WERI-Rb-1 (cell line): ENCODE data around the gene ALG9.

ENCODE experiments used
- DNase-seq: peaks from one replicate; pipeline ENCODE4 v3.0.0-alpha.2; 2020
- H3K27ac ChIP-seq: fragments of 250-450 bp; sonication (Bioruptor Pico); 2 replicates; pipeline ENCODE4 v1.5.1; 2020; ENCODE audit warnings: mild to moderate bottlenecking, moderate library complexity
- H3K27me3 ChIP-seq: fragments of 250-450 bp; sonication (Bioruptor Pico); 2 replicates; pipeline ENCODE4 v1.5.1; 2021; ENCODE audit warnings: mild to moderate bottlenecking, low read depth, moderate library complexity; ENCODE audit not compliant: insufficient read depth, severe bottlenecking
- H3K36me3 ChIP-seq: fragments of 250-450 bp; sonication (Bioruptor Pico); 2 replicates; pipeline ENCODE4 v1.5.1; 2020; ENCODE audit warnings: mild to moderate bottlenecking, moderate library complexity
- H3K4me3 ChIP-seq: 2 replicates; pipeline ENCODE4 v1.5.1; 2011; ENCODE audit warnings: low read depth, mild to moderate bottlenecking, control low read depth, low read length
- H3K9me3 ChIP-seq: fragments of 250-450 bp; sonication (Bioruptor Pico); 2 replicates; pipeline ENCODE4 v1.5.1; 2021; ENCODE audit warnings: mild to moderate bottlenecking, moderate library complexity; ENCODE audit not compliant: severe bottlenecking
- CTCF ChIP-seq: IDR thresholded peaks from 2 replicates; pipeline ENCODE4 v1.5.1; 2011; ENCODE audit warnings: low read depth, mild to moderate bottlenecking, control low read depth, inconsistent platforms, low read length

Gene ALG9

DNA sequence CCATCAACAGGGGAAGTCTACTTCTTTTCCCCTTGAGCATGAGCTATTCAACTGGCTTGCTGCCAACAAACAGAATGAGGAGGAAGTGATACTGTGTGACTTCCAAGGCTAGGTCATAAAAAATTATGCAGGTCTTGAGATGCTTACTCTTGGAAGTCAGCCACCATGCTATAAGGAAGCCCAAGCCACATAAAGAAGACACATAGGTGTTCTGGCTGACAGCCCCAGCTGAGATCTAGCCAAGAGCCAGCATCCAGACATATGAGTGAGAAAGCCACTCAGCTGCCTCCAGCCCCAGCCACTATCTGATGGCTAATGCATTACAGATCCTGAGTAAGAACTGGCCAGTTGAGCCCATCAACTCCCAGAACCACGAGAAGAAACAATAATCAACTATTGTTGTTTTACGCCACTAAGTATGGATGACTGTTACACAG is 74.2 kb downstream of the ALG9 start:
- DNase-seq: no peak
- H3K27ac ChIP-seq: no peak overlapping the region
- TF ChIP-seq CTCF: no peak
- peaks cover 6% of the 10 kb centered on the region for H3K36me3 ChIP-seq
- H3K27me3 ChIP-seq: no peaks in the 10 kb centered on the region
- no peaks in the 10 kb centered on the region for H3K9me3 ChIP-seq
- no peak overlapping the region for H3K4me3 ChIP-seq

DNA sequence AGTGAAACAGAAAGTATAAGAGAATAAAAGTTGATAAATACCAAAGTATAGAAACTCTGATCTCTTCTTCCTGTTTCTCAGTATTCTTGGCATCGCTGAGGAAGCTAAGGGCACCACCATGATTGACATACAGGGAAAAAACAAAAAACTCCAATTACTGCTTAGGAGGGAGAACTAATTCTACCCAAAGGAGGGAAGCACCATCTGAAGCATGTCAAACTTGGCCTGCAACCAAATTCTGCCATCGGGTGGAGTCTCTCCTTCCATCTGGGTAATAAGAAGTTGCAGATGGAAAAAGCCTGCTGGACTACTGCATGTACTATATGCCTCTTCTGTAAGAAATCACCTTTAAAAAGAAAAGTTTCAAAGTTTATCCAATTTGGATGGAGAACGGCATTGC is 74.7 kb downstream of the ALG9 start:
- DNase-seq: no peak
- Histone ChIP-seq H3K27me3 (no peaks in the 10 kb centered on the region), H3K9me3 (no peaks in the 10 kb centered on the region), H3K4me3 (no peak overlapping the region), H3K27ac (no peak overlapping the region), H3K36me3 (peaks cover 4% of the 10 kb centered on the region)
- no peak for TF ChIP-seq CTCF

DNA sequence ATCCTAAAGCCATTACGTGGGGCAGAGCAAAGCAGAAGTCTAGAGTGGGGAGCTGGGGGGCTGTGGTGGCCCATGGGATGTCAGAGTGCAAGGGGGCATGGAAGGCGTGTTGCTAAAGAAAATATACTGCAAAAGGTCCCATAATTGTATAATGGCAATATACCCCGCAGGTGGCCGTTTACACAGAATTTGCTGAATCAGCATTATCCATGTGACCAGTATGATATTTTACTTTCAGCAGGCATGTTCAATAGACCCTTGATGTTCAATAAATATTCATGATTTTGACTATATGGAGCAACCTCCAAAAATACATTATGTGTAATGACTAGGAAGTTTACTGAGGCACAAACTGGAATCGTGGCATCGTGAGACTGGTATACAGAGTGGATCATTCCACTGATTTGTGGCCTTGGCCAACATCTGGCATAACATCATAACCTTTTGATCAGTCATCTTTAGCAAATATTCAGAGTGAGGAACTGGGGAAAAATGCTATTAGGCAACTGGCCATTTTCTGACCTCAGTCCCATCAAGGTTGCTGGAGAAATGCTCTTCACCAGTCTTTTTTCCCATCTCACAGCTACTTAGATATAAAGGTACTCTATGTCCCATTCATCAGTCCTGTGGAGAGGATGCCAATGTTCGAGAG is 75.9 kb downstream of the ALG9 start:
- Histone ChIP-seq H3K27ac (no peak overlapping the region), H3K27me3 (no peaks in the 10 kb centered on the region), H3K4me3 (no peak overlapping the region), H3K36me3 (peaks cover 4% of the 10 kb centered on the region), H3K9me3 (no peaks in the 10 kb centered on the region)
- DNase-seq: no peak
- no peak for TF ChIP-seq CTCF

DNA sequence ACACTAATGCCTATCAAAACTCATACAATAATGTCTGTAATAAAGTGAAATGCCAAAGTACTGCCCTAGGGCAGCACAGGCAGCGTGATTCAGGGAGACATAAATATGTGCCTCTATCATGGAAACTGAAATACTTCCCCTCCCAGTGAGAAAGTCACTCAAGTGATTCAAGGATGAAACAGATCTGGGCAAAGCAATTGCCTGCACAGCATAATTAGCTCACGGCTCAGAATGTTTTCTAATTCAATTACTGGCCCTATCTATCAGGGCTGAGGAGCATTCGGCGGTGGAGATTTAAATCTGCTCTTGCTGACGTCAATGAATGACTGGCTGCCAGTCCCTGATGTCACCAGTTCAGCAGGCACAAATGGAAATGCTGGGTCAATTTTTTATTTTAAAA is 77.5 kb downstream of the ALG9 start:
- peaks cover 4% of the 10 kb centered on the region; the same call in 1 of the 2 replicates for H3K36me3 ChIP-seq
- no peaks in the 10 kb centered on the region for H3K27me3 ChIP-seq
- no peak for TF ChIP-seq CTCF
- H3K27ac ChIP-seq: no peak overlapping the region
- peak; percentile 67 for DNase-seq
- no peaks in the 10 kb centered on the region for H3K9me3 ChIP-seq
- no peak overlapping the region for H3K4me3 ChIP-seq

DNA sequence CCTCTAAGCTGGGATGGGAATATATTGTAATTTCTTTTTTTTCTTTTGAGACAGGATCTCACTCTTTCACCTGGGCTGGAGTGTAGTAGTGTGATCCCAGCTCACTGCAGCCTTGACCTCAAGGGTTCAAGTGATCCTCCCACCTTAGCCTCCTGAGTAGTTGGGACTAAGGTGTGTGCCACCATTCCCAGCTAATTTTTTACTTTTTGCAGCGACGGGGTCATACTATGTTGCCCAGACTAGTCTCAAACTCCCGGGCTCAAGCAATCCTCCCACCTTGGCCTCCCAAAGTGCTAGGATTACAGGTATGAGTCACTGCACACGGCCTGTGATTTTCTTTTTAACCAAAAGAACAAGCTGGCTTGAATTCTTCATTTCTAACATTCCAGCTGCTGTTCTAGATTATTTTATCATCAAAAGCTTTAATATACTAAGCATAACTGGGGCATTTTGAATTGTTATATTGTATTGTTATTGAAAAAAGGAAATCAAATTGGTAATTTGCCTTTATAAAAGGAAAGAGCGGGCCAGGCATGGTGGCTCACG is 78.4 kb downstream of the ALG9 start:
- Histone ChIP-seq H3K27me3 (no peaks in the 10 kb centered on the region), H3K9me3 (no peaks in the 10 kb centered on the region), H3K36me3 (peaks cover 4% of the 10 kb centered on the region; the same call in 1 of the 2 replicates), H3K27ac (no peak overlapping the region), H3K4me3 (no peak overlapping the region)
- DNase-seq: no peak
- TF ChIP-seq CTCF: no peak

- no peak for DNase-seq
- TF ChIP-seq CTCF: no peak
- Histone ChIP-seq H3K4me3 (no peak overlapping the region), H3K36me3 (peaks cover 4% of the 10 kb centered on the region; the same call in 1 of the 2 replicates), H3K9me3 (no peaks in the 10 kb centered on the region), H3K27ac (no peak overlapping the region), H3K27me3 (no peaks in the 10 kb centered on the region)
Measured at GRCh38 chr11:111792314-111792713, 79.1 kb downstream of the ALG9 start.
